Measurements from ENCODE around the gene PDK3.

DNA sequence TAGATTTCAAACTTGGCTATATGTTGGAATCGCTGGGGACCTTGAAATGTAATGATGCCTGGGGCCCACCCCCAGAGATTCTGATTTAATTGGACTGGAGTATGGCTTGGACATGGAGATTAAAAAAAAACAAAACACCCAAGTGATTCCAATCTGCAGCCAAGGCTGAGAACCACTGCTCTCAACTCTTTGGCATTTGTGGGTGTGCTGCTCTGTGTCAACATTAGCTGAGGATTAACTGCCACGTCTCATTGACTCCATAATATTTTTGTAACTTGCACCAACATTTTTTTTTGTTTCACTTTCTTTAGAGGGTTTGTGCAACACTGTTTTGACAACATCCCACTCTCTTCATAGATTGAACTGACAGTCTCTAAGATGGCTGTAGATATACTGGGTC lies 41.1 kb upstream of the PDK3 start:
- TF ChIP-seq FOXK2 (IDR thresholded peaks at IDR 0.05) (no peak), L3MBTL2 (conservative IDR thresholded peaks at IDR 0.05) (no peak), SP1 (IDR thresholded peaks at IDR 0.05) (no peak), FOXM1 (IDR thresholded peaks at IDR 0.05; ENCODE audit: borderline replicate concordance) (no peak), BHLHE40 (IDR thresholded peaks at IDR 0.05; ENCODE audit: borderline replicate concordance) (no peak), HDGF (IDR thresholded peaks at IDR 0.05; ENCODE audit: borderline replicate concordance) (no peak), LEF1 (IDR thresholded peaks at IDR 0.05; ENCODE audit: borderline replicate concordance) (no peak), ELF4 (IDR thresholded peaks at IDR 0.05) (no peak), ZNF384 (IDR thresholded peaks at IDR 0.05) (no peak), TARDBP (IDR thresholded peaks at IDR 0.05) (no peak), CTBP1 (IDR thresholded peaks at IDR 0.05; ENCODE audit: borderline replicate concordance) (no peak), FOXA1 (IDR thresholded peaks at IDR 0.05) (no peak)
- TF ChIP-seq, protein P1, sequence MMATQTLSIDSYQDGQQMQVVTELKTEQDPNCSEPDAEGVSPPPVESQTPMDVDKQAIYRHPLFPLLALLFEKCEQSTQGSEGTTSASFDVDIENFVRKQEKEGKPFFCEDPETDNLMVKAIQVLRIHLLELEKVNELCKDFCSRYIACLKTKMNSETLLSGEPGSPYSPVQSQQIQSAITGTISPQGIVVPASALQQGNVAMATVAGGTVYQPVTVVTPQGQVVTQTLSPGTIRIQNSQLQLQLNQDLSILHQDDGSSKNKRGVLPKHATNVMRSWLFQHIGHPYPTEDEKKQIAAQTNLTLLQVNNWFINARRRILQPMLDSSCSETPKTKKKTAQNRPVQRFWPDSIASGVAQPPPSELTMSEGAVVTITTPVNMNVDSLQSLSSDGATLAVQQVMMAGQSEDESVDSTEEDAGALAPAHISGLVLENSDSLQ (IDR thresholded peaks at IDR 0.05) = no peak

Measured in HEK293T (cell line).